SK-N-MC (cell line): ENCODE results near the gene SLC25A4.

Experiments
- EZH2 ChIP-seq: fragments of 200-600 bp; sonication (generic); IDR thresholded peaks from one replicate; pipeline ENCODE4 v1.6.1; 2017; ENCODE audit warnings: antibody characterized with exemption
- FOXP2 ChIP-seq: optimal IDR thresholded peaks from 2 replicates; pipeline ENCODE3; 2011; ENCODE audit warnings: mild to moderate bottlenecking, moderate library complexity; ENCODE audit not compliant: insufficient read depth; ENCODE audit errors: extremely low read length, control extremely low read depth

GRCh38 chr4:185118876-185119275 lies 24.2 kb upstream of the SLC25A4 start:
- TF ChIP-seq EZH2 (no peak), FOXP2 (no peak)
